H1 (cell line): ENCODE measurements around the gene NTRK2. TPM values are rescaled to one million over a fixed set of nuclear protein-coding genes. Genes with fewer than 3 reads are reported as not detected.
A peak's percentile ranks its signal among the peaks of the same experiment; 100 is the strongest.

Source experiments
- CTCF ChIA-PET: fragments of 300-600 bp; sonication (Branson Sonifier 250); formaldehyde crosslinking; loops from one replicate; lab custom pipeline; 2021; ENCODE audit not compliant: partially characterized antibody; lab: Charles Lee
- POLR2A ChIA-PET: fragments of 300-600 bp; sonication (Branson Sonifier 250); formaldehyde crosslinking; loops from one replicate; lab custom pipeline; 2021; ENCODE audit warnings: inconsistent platforms; ENCODE audit not compliant: partially characterized antibody; lab: Charles Lee
- DNase-seq, 2 experiments: peaks; one replicate each; pipeline versions ENCODE4 v3.0.0 to v3.0.0-alpha.2; 2010 to 2022; ENCODE audit warnings: low spot score in 2 of 2, low read depth in 1 of 2, mixed read lengths in 1 of 2
- FAIRE-seq: peaks from 2 replicates; lab custom pipeline; 2011; peaks lifted over from hg19 to GRCh38; lab: Jason Lieb, UNC
- H2AFZ ChIP-seq: 2 replicates; pipeline ENCODE4 v1.8.1; 2012; ENCODE audit warnings: low read length, inconsistent platforms
- H2AK5ac ChIP-seq: 2 replicates; pipeline ENCODE4 v1.6.1; 2013; ENCODE audit warnings: low read depth, low read length
- H2BK120ac ChIP-seq: replicated peaks from 2 replicates; pipeline ENCODE3; 2013; ENCODE audit warnings: low read depth, low read length, inconsistent platforms
- H2BK12ac ChIP-seq: 2 replicates; pipeline ENCODE4 v1.6.1; 2013; ENCODE audit warnings: low read depth, low read length
- H2BK15ac ChIP-seq: 2 replicates; pipeline ENCODE4 v1.6.1; 2013; ENCODE audit warnings: low read length
- H2BK20ac ChIP-seq: 2 replicates; pipeline ENCODE4 v1.6.1; 2013; ENCODE audit warnings: low read length
- H2BK5ac ChIP-seq: 2 replicates; pipeline ENCODE4 v1.6.1; 2013; ENCODE audit warnings: low read depth, low read length
- H3K14ac ChIP-seq: 2 replicates; pipeline ENCODE4 v1.6.1; 2013; ENCODE audit warnings: inconsistent platforms; ENCODE audit not compliant: insufficient read length
- H3K18ac ChIP-seq: 2 replicates; pipeline ENCODE4 v1.6.1; 2013; ENCODE audit warnings: low read length; ENCODE audit errors: extremely low read depth
- H3K23ac ChIP-seq: 2 replicates; pipeline ENCODE4 v1.6.1; 2013; ENCODE audit warnings: inconsistent platforms; ENCODE audit not compliant: insufficient read length
- H3K23me2 ChIP-seq: 2 replicates; pipeline ENCODE4 v1.6.1; 2013; ENCODE audit warnings: low read depth, low read length
- H3K27ac ChIP-seq: 2 replicates; pipeline ENCODE4 v1.6.1; 2011; ENCODE audit warnings: low read depth, low read length, inconsistent platforms
- H3K27me3 ChIP-seq, 4 experiments: replicated peaks in 1 of 4; 1 replicate in 1 of 4; 2 replicates in 3 of 4; pipeline versions ENCODE4 v1.6.1 to v1.8.1; 2011 to 2013; ENCODE audit warnings: low read length in 3 of 4, mild to moderate bottlenecking in 3 of 4, inconsistent platforms in 2 of 4, mixed read lengths in 2 of 4, moderate library complexity in 1 of 4; ENCODE audit not compliant: control insufficient read depth in 3 of 4, insufficient read depth in 3 of 4; ENCODE audit errors: extremely low read depth in 1 of 4
- H3K36me3 ChIP-seq, 4 experiments: 2 replicates each; pipeline versions ENCODE4 v1.6.1 to v1.8.1; 2011 to 2013; ENCODE audit warnings: mild to moderate bottlenecking in 4 of 4, low read length in 3 of 4, moderate library complexity in 2 of 4, control low read depth in 1 of 4, inconsistent platforms in 1 of 4; ENCODE audit not compliant: insufficient read depth in 4 of 4, control insufficient read depth in 2 of 4
- H3K4ac ChIP-seq: replicated peaks from 2 replicates; pipeline ENCODE3; 2013; ENCODE audit warnings: low read length, low read depth, mixed read lengths, inconsistent platforms; ENCODE audit not compliant: insufficient read length
- H3K4me1 ChIP-seq, 4 experiments: replicated peaks in 1 of 4; 1 replicate in 1 of 4; 2 replicates in 3 of 4; pipeline versions ENCODE4 v1.6.1 to v1.8.1; 2011 to 2013; ENCODE audit warnings: low read length in 3 of 4, inconsistent platforms in 2 of 4, mixed read lengths in 1 of 4; ENCODE audit not compliant: insufficient read depth in 4 of 4, control insufficient read depth in 3 of 4
- H3K4me2 ChIP-seq, 2 experiments: 2 replicates each; pipeline versions ENCODE4 v1.6.1 to v1.8.1; 2011 to 2013; ENCODE audit warnings: low read depth in 2 of 2, low read length in 2 of 2, control low read depth in 1 of 2, inconsistent platforms in 1 of 2, mild to moderate bottlenecking in 1 of 2; ENCODE audit not compliant: insufficient read depth in 1 of 2
- H3K4me3 ChIP-seq, 4 experiments: fragments of 200-600, 300-600 bp in 1 of 4; sonication (generic), shearing (Covaris generic), sonication (Bioruptor Twin) in 1 of 4; 2 replicates each; pipeline versions ENCODE4 v1.5.1 to v1.8.1; 2011 to 2016; ENCODE audit warnings: low read length in 4 of 4, low read depth in 3 of 4, control low read depth in 2 of 4, inconsistent platforms in 2 of 4, mild to moderate bottlenecking in 2 of 4, mixed read lengths in 1 of 4, moderate library complexity in 1 of 4; ENCODE audit not compliant: insufficient read depth in 2 of 4; ENCODE audit errors: extremely low read depth in 1 of 4
- H3K56ac ChIP-seq: replicated peaks from 2 replicates; pipeline ENCODE3; 2013; ENCODE audit warnings: low read depth, mild to moderate bottlenecking, mixed read lengths, low read length, inconsistent platforms; ENCODE audit not compliant: insufficient read length
- H3K79me1 ChIP-seq: 2 replicates; pipeline ENCODE4 v1.6.1; 2013; ENCODE audit warnings: low read depth, low read length, control low read depth
- H3K79me2 ChIP-seq, 2 experiments: 2 replicates each; pipeline versions ENCODE4 v1.6.1 to v1.8.1; 2012 to 2013; ENCODE audit warnings: low read length in 2 of 2, mild to moderate bottlenecking in 2 of 2, inconsistent platforms in 1 of 2; ENCODE audit not compliant: insufficient read depth in 2 of 2, control insufficient read depth in 1 of 2
- H3K9ac ChIP-seq, 4 experiments: replicated peaks in 1 of 4; 1 replicate in 1 of 4; 2 replicates in 3 of 4; pipeline versions ENCODE4 v1.6.1 to v1.8.1; 2011 to 2013; ENCODE audit warnings: low read depth in 3 of 4, low read length in 3 of 4, control low read depth in 2 of 4, mild to moderate bottlenecking in 2 of 4, moderate library complexity in 2 of 4, inconsistent platforms in 1 of 4; ENCODE audit errors: extremely low read depth in 1 of 4
- H3K9me3 ChIP-seq, 2 experiments: 2 replicates each; pipeline versions ENCODE4 v1.6.1 to v1.8.1; 2012 to 2013; ENCODE audit warnings: mild to moderate bottlenecking in 2 of 2, moderate library complexity in 2 of 2, control low read depth in 1 of 2, inconsistent platforms in 1 of 2, low read depth in 1 of 2, low read length in 1 of 2, mixed read lengths in 1 of 2; ENCODE audit not compliant: insufficient read depth in 2 of 2
- H4K20me1 ChIP-seq, 2 experiments: replicated peaks in 1 of 2; 2 replicates each; pipeline versions ENCODE3 to v1.8.1; 2011 to 2013; ENCODE audit warnings: inconsistent platforms in 2 of 2, low read length in 2 of 2, mild to moderate bottlenecking in 1 of 2; ENCODE audit not compliant: insufficient read depth in 2 of 2, control insufficient read depth in 1 of 2
- H4K5ac ChIP-seq: 2 replicates; pipeline ENCODE4 v1.6.1; 2013; ENCODE audit warnings: low read length, low read depth, mixed read lengths, inconsistent platforms; ENCODE audit not compliant: insufficient read length
- H4K8ac ChIP-seq: 2 replicates; pipeline ENCODE4 v1.8.0; 2013; ENCODE audit warnings: mild to moderate bottlenecking, moderate library complexity, low read length, inconsistent platforms; ENCODE audit not compliant: insufficient read depth; ENCODE audit errors: extremely low read depth
- H4K91ac ChIP-seq: replicated peaks from 2 replicates; pipeline ENCODE3; 2013; ENCODE audit warnings: low read length, mixed read lengths, inconsistent platforms; ENCODE audit not compliant: insufficient read length
- ATF2 ChIP-seq: IDR thresholded peaks from 2 replicates; pipeline ENCODE4 v1.6.1; 2012; ENCODE audit warnings: low read length, inconsistent platforms
- CTBP2 ChIP-seq: IDR thresholded peaks from 2 replicates; pipeline ENCODE4 v1.7.0; 2011; ENCODE audit warnings: borderline replicate concordance, mild to moderate bottlenecking, moderate library complexity, mixed read lengths, low read length; ENCODE audit not compliant: insufficient read depth, insufficient read length
- GTF2F1 ChIP-seq: IDR thresholded peaks from 2 replicates; pipeline ENCODE4 v1.6.1; 2012; ENCODE audit warnings: low read depth, low read length, improper control_type of control experiment, borderline replicate concordance
- POLR2A ChIP-seq, 2 experiments: IDR thresholded peaks; 1 replicate in 1 of 2; 2 replicates in 1 of 2; pipeline ENCODE4 v1.6.1; 2011; ENCODE audit warnings: low read depth in 2 of 2, low read length in 2 of 2, mild to moderate bottlenecking in 2 of 2; ENCODE audit errors: control extremely low read depth in 1 of 2
- RAD21 ChIP-seq, 2 experiments: IDR thresholded peaks in 1 of 2; conservative IDR thresholded peaks in 1 of 2; 2 replicates each; pipeline ENCODE4 v1.6.1; 2011; ENCODE audit warnings: low read depth in 2 of 2, low read length in 2 of 2, improper control_type of control experiment in 1 of 2, inconsistent platforms in 1 of 2, mild to moderate bottlenecking in 1 of 2, moderate library complexity in 1 of 2
- SAP30 ChIP-seq: fragments of 300-600 bp; sonication (generic); IDR thresholded peaks from 2 replicates; pipeline ENCODE4 v1.7.1; 2012; ENCODE audit warnings: low read length, moderate library complexity, mild to moderate bottlenecking, inconsistent platforms; ENCODE audit not compliant: insufficient read depth, insufficient replicate concordance
- SRF ChIP-seq: IDR thresholded peaks from 2 replicates; pipeline ENCODE4 v1.6.1; 2011; ENCODE audit warnings: mild to moderate bottlenecking, low read depth, low read length, moderate library complexity
- TAF7 ChIP-seq: optimal IDR thresholded peaks from 2 replicates; pipeline ENCODE3; 2011; ENCODE audit warnings: low read depth, mild to moderate bottlenecking, inconsistent platforms, low read length, moderate library complexity, borderline replicate concordance
- TCF12 ChIP-seq: IDR thresholded peaks from 2 replicates; pipeline ENCODE4 v1.6.1; 2011; ENCODE audit warnings: low read depth, mild to moderate bottlenecking, low read length
- ZNF274 ChIP-seq: IDR thresholded peaks from 2 replicates; pipeline ENCODE4 v1.7.0; 2012; ENCODE audit warnings: low read length, borderline replicate concordance; ENCODE audit errors: extremely low read depth
- WGBS, 2 experiments: shearing (Covaris generic) in 1 of 2; methylation state at CpG; one replicate each; pipeline versions ENCODE4 v1.1.6 to v1.1.7; 2013 to 2015; ENCODE audit warnings: low lambda C conversion rate in 2 of 2, mixed read lengths in 2 of 2, inconsistent platforms in 1 of 2, low coverage in 1 of 2, missing lambda C conversion rate in 1 of 2; ENCODE audit not compliant: insufficient replicate concordance in 2 of 2, insufficient coverage in 1 of 2, insufficient read length in 1 of 2; ENCODE audit errors: extremely low coverage in 1 of 2, missing lambda C conversion rate in 1 of 2; 5-methylcytosine and 5-hydroxymethylcytosine counted together
- polyA plus RNA-seq, 7 experiments: library from polyadenylated mRNA; depleted of rRNA in 3 of 7; stranded (reverse) in 5 of 7; unstranded in 2 of 7; fragments of >200 nt in 5 of 7; fragments of 200-250 nt in 2 of 7; gene quantifications; 1 replicate in 5 of 7; 2 replicates in 1 of 7; 4 replicates in 1 of 7; pipeline versions ENCODE4 v1.2.1 to v1.2.3, GENCODE V29; 2011 to 2013; ENCODE audit warnings: missing spikeins in 2 of 7, mixed read lengths in 2 of 7
- total RNA-seq: library from RNA; stranded (reverse); fragmentation: NEBNext Ultra II Directional; extraction: Animal tissue kit (Norgen Biotek cat#: 25700); gene quantifications from 2 replicates; pipeline ENCODE4 v1.2.1, GENCODE V29; 2021

Gene NTRK2
- total and polyA plus RNA-seq, 2 of the 8 experiments (the other 6 are each of a cell fraction or from before 2014, with no cell fraction given), result 0.03 to 0.04 TPM

GRCh38 chr9:84718476-84718875 is 48.9 kb downstream of the NTRK2 start:
- no peak overlapping the region for H3K27ac ChIP-seq
- no peak overlapping the region for H3K4me2 ChIP-seq
- no peaks in the 10 kb centered on the region for H3K27me3 ChIP-seq
- H2AK5ac ChIP-seq, result no peak overlapping the region
- no peak overlapping the region for H2BK15ac ChIP-seq
- no peak overlapping the region for H3K9ac ChIP-seq
- H3K79me2 ChIP-seq, result no peaks in the 10 kb centered on the region
- CTCF ChIA-PET, result interaction anchor here (1.0 to 1.4 kb wide), 5 partner anchors 27 to 321 kb away, joined by 3 to 4 read pairs (median 3); no protein-coding TSS in a partner anchor
- H2AFZ ChIP-seq, result peak overlapping the region; percentile 89
- peaks cover 0 to 4% (median 2%) of the 10 kb centered on the region in 4 experiments; a peak in 1 of 7 replicates for H3K4me1 ChIP-seq
- no peak overlapping the region for H3K56ac ChIP-seq
- no peak overlapping the region for H4K8ac ChIP-seq
- H3K18ac ChIP-seq, result no peak overlapping the region; the same call in 1 of the 2 replicates
- H2BK20ac ChIP-seq, result no peak overlapping the region
- H3K9me3 ChIP-seq, result no peaks in the 10 kb centered on the region
- no peak overlapping the region for H2BK120ac ChIP-seq
- no peaks in the 10 kb centered on the region for H3K36me3 ChIP-seq
- H3K23ac ChIP-seq, result no peak overlapping the region
- DNase-seq, result no peak
- no peaks in the 10 kb centered on the region for H3K23me2 ChIP-seq
- no peak overlapping the region for H4K91ac ChIP-seq
- POLR2A ChIA-PET, result no interaction called here
- peak; percentile 58 for FAIRE-seq
- H3K79me1 ChIP-seq, result no peaks in the 10 kb centered on the region
- H3K4me3 ChIP-seq, result no peak overlapping the region
- no peaks in the 10 kb centered on the region for H4K20me1 ChIP-seq
- H3K4ac ChIP-seq, result no peak overlapping the region
- H2BK5ac ChIP-seq, result no peak overlapping the region
- no peak overlapping the region for H3K14ac ChIP-seq
- no peak overlapping the region for H2BK12ac ChIP-seq
- 72% methylated on average over 5 of the region's 5 CpGs; no CpG with 5 or more reads in 1 of the 2 experiments for WGBS, 2 experiments
- TF ChIP-seq GTF2F1 (no peak), SRF (no peak), ZNF274 (no peak), CTBP2 (no peak), RAD21 (IDR thresholded peaks at IDR 0.05 in 1 of 2, conservative IDR thresholded peaks at IDR 0.05 in 1 of 2; ENCODE audit: low read depth in 2 of 2, low read length in 2 of 2) (no peak), ATF2 (no peak), TAF7 (no peak), POLR2A (IDR thresholded peaks at IDR 0.05; ENCODE audit: control extremely low read depth in 1 of 2, low read depth in 2 of 2, low read length in 2 of 2) (no peak), SAP30 (no peak), TCF12 (no peak)
- H4K5ac ChIP-seq, result no peak overlapping the region
